GM11168 (cell line): Measurements from ENCODE around the gene SIX2.
"Not testable (repeated sequence)": the region's sequence is repeated elsewhere in the genome, so short reads cannot be mapped to it uniquely, and the experiment has no call there.

ENCODE experiments used
- in situ Hi-C: fragments of 300-500 bp; cut with MboI; formaldehyde crosslinking; loops from one replicate; pipeline ENCODE4 v1.12.0; 2022; ENCODE audit warnings: low sequenced_read_pairs; ENCODE audit not compliant: unreplicated experiment

SIX2 gene

GRCh38 chr2:45009303-45009927 is at the start of gene SIX2:
SIX2 (minus strand) TSS chr2:45009452; CDS start chr2:45009110, 342 bp downstream.
- in situ Hi-C loops: no loop called here

GRCh38 chr2:45055162-45055605 is 45.9 kb upstream of the SIX2 start:
- in situ Hi-C loops: no loop called here

- in situ Hi-C loops: no loop called here
Measured at GRCh38 chr2:45053966-45054365, 44.7 kb upstream of the SIX2 start.

GRCh38 chr2:45052388-45052928 is 43.2 kb upstream of the SIX2 start:
- in situ Hi-C loops: no loop called here

- in situ Hi-C loops: no loop called here
Measured at GRCh38 chr2:45049569-45050336, 40.5 kb upstream of the SIX2 start.

- in situ Hi-C loops: no loop called here
Measured at GRCh38 chr2:45047301-45047700, 38.0 kb upstream of the SIX2 start.

GRCh38 chr2:45046786-45047185 is 37.5 kb upstream of the SIX2 start:
- in situ Hi-C loops: no loop called here

- in situ Hi-C loops: no loop called here
Measured at GRCh38 chr2:45045706-45046105, 36.5 kb upstream of the SIX2 start.

GRCh38 chr2:45044916-45045315 is 35.7 kb upstream of the SIX2 start:
- in situ Hi-C loops: no loop called here

GRCh38 chr2:45043174-45043573 is 33.9 kb upstream of the SIX2 start:
- in situ Hi-C loops: no loop called here

- in situ Hi-C loops: no loop called here
Measured at GRCh38 chr2:45042401-45042800, 33.1 kb upstream of the SIX2 start.

- in situ Hi-C loops: no loop called here
Measured at GRCh38 chr2:45040786-45041185, 31.5 kb upstream of the SIX2 start.

- in situ Hi-C loops: not testable (repeated sequence)
Measured at GRCh38 chr2:45039804-45040203, 30.6 kb upstream of the SIX2 start.

- in situ Hi-C loops: not testable (repeated sequence)
Measured at GRCh38 chr2:45038861-45039260, 29.6 kb upstream of the SIX2 start.

GRCh38 chr2:45033302-45033701 is 24.1 kb upstream of the SIX2 start:
- in situ Hi-C loops: no loop called here

- in situ Hi-C loops: no loop called here
Measured at GRCh38 chr2:45031028-45031427, 21.8 kb upstream of the SIX2 start.

GRCh38 chr2:45030553-45030952 is 21.3 kb upstream of the SIX2 start:
- in situ Hi-C loops: no loop called here

- in situ Hi-C loops: no loop called here
Measured at GRCh38 chr2:45029215-45029614, 20.0 kb upstream of the SIX2 start.

GRCh38 chr2:45028276-45028675 is 19.0 kb upstream of the SIX2 start:
- in situ Hi-C loops: no loop called here

GRCh38 chr2:45026924-45027450 is 17.7 kb upstream of the SIX2 start:
- in situ Hi-C loops: no loop called here

GRCh38 chr2:45024600-45025291 is 15.5 kb upstream of the SIX2 start:
- in situ Hi-C loops: no loop called here
